Aorta (tissue), 5 donors: ENCODE results near the gene SEC24C. TPM values are rescaled to one million over a fixed set of nuclear protein-coding genes. Genes with fewer than 3 reads are reported as not detected.
"Not testable (repeated sequence)": the region's sequence is repeated elsewhere in the genome, so short reads cannot be mapped to it uniquely, and the experiment has no call there.

Experiments used
- ATAC-seq: fragments of 200-7000 bp; cut with Tn5 transposase; one replicate; pipeline ENCODE4 v1.9.1; 2022; ENCODE audit warnings: moderate library complexity; ENCODE audit not compliant: low FRiP score
- DNase-seq, 2 donors: peaks; one replicate each; pipeline ENCODE4 v3.0.0-alpha.2; 2020
- H3K27ac ChIP-seq, 2 donors: one replicate each; pipeline ENCODE4 v1.5.1; 2013; ENCODE audit warnings: low read length in 2 of 2, mild to moderate bottlenecking in 2 of 2, moderate library complexity in 2 of 2, control low read depth in 1 of 2, inconsistent platforms in 1 of 2, low read depth in 1 of 2
- H3K27me3 ChIP-seq, 2 donors: one replicate each; pipeline ENCODE4 v1.6.1; 2013; ENCODE audit warnings: control low read depth in 1 of 2, low read length in 1 of 2, mild to moderate bottlenecking in 1 of 2, moderate library complexity in 1 of 2; ENCODE audit not compliant: insufficient read depth in 2 of 2, control insufficient read depth in 1 of 2
- H3K36me3 ChIP-seq, 2 donors: one replicate each; pipeline ENCODE4 v1.6.1; 2013; ENCODE audit warnings: control low read depth in 1 of 2, low read length in 1 of 2, mild to moderate bottlenecking in 1 of 2; ENCODE audit not compliant: insufficient read depth in 2 of 2, control insufficient read depth in 1 of 2
- H3K4me1 ChIP-seq, 2 donors: one replicate each; pipeline ENCODE4 v1.6.1; 2013; ENCODE audit warnings: low read length in 2 of 2, control low read depth in 1 of 2, mild to moderate bottlenecking in 1 of 2, moderate library complexity in 1 of 2; ENCODE audit not compliant: insufficient read depth in 2 of 2, control insufficient read depth in 1 of 2
- H3K4me3 ChIP-seq, 2 donors: one replicate each; pipeline ENCODE4 v1.5.1; 2013; ENCODE audit warnings: low read length in 2 of 2, control low read depth in 1 of 2, mild to moderate bottlenecking in 1 of 2
- H3K9me3 ChIP-seq: one replicate; pipeline ENCODE4 v1.6.1; 2013; ENCODE audit warnings: mild to moderate bottlenecking, low read length; ENCODE audit not compliant: control insufficient read depth
- whole genome bisulfite sequencing, 2 donors: extraction: QIAGEN DNeasy Blood & Tissue Kit; methylation state at CpG; one replicate each; pipeline ENCODE4 v1.1.7; 2013; 5-methylcytosine and 5-hydroxymethylcytosine counted together
- intact Hi-C, 2 donors: fragments of 100-400 bp; cut with DNase I; formaldehyde crosslinking; loops; one replicate each; pipeline versions ENCODE4 v1.14.2 to v1.15.0; 2022
- long read RNA-seq, 2 donors: library from polyadenylated mRNA; unstranded; transcript quantifications; one replicate each; pipeline ENCODE4 v2.0.0, GENCODE V29; 2020 to 2021
- polyA plus RNA-seq, 2 donors: library from polyadenylated mRNA; stranded (reverse); fragments of 200-250 nt; gene quantifications; one replicate each; pipeline ENCODE4 v1.2.3, GENCODE V29; 2013
- total RNA-seq, 2 donors: library from RNA; stranded (reverse); fragmentation: NEBNext Ultra II Directional; extraction: Animal tissue kit (Norgen Biotek cat#: 25700); gene quantifications; one replicate each; pipeline ENCODE4 v1.2.1, GENCODE V29; 2021
- donor health status: healthy with polysubstance abuse.
- donor health status: Bipolar disorder and iron deficiency.
- donor health status: DM: no; HTN: no; CAD: no.
- donor health status: DM: no; HTN: no; CAD: no.
- donor health status: DM: yes; HTN: yes; CAD: no.

Gene SEC24C
- total RNA-seq (10 to 100 TPM; 61.4 to 69.3 TPM), polyA plus RNA-seq (10 to 100 TPM; 13.5 to 49.4 TPM)
- long read RNA-seq, donor 1, full-length matches to known transcripts: 1 of 58 reads
- long read RNA-seq, donor 1, partial matches to known transcripts: 47 of 58 reads
- long read RNA-seq, donor 1, other reads (novel, unspliced or antisense): 10 of 58 reads
- long read RNA-seq, donor 2, full-length matches to known transcripts: 12 of 80 reads
- long read RNA-seq, donor 2, partial matches to known transcripts: 58 of 80 reads
- long read RNA-seq, donor 2, other reads (novel, unspliced or antisense): 10 of 80 reads

GRCh38 chr10:73743905-73744663 lies at the start of gene SEC24C:
TSS of gene SEC24C (plus strand) at chr10:73744372. CDS start at chr10:73746833, 2,461 bp downstream.
- Histone ChIP-seq H3K9me3 (no peaks in the 10 kb centered on the region), H3K4me1 (peaks cover 0 to 11% of the 10 kb centered on the region in 2 donors), H3K27me3 (no peaks in the 10 kb centered on the region), H3K4me3 (peak within 1 kb of the TSS; percentile 86 to 95), H3K27ac (peak within 1 kb of the TSS; percentile 97 to 100), H3K36me3 (peaks cover 0 to 2% of the 10 kb centered on the region in 2 donors)
- intact Hi-C loops: no loop called here
- ATAC-seq (peak; percentile 98), DNase-seq (peak; percentile 98 to 99)
- 0% methylated on average over 36 of the region's 36 CpGs for WGBS, 2 donors

- H3K9me3 ChIP-seq, ATAC-seq, DNase-seq, H3K4me3 ChIP-seq, intact Hi-C loops, H3K27me3 ChIP-seq, H3K4me1 ChIP-seq, H3K36me3 ChIP-seq, H3K27ac ChIP-seq: not testable (repeated sequence)
These were observed 48.9 kb upstream of the SEC24C start for GRCh38 chr10:73695302-73695701.

GRCh38 chr10:73697675-73698159 lies 46.5 kb upstream of the SEC24C start, which contains the start of gene AGAP5:
TSS of gene AGAP5 (minus strand) at chr10:73698109. CDS start at chr10:73697755, 354 bp downstream.
- H3K4me3 ChIP-seq, H3K36me3 ChIP-seq, H3K4me1 ChIP-seq, H3K9me3 ChIP-seq, DNase-seq, ATAC-seq, intact Hi-C loops, H3K27me3 ChIP-seq, H3K27ac ChIP-seq: not testable (repeated sequence)
- WGBS, 2 donors: 96 to 98% methylated on average over 14 to 16 of the region's 16 CpGs

GRCh38 chr10:73698819-73699218 lies 45.4 kb upstream of the SEC24C start:
- H3K36me3 ChIP-seq, H3K27me3 ChIP-seq, H3K9me3 ChIP-seq, DNase-seq, ATAC-seq, H3K27ac ChIP-seq, H3K4me1 ChIP-seq, intact Hi-C loops, H3K4me3 ChIP-seq: not testable (repeated sequence)
- WGBS, 2 donors: 92 to 97% methylated on average over 2 of the region's 2 CpGs

GRCh38 chr10:73703924-73704323 lies 40.2 kb upstream of the SEC24C start:
- H3K4me1 ChIP-seq, H3K4me3 ChIP-seq, H3K9me3 ChIP-seq, H3K36me3 ChIP-seq, H3K27me3 ChIP-seq, intact Hi-C loops, DNase-seq, ATAC-seq, H3K27ac ChIP-seq: not testable (repeated sequence)

- H3K4me1 ChIP-seq, H3K27me3 ChIP-seq, H3K27ac ChIP-seq, H3K4me3 ChIP-seq, ATAC-seq, intact Hi-C loops, H3K36me3 ChIP-seq, H3K9me3 ChIP-seq, DNase-seq: not testable (repeated sequence)
- 85 to 88% methylated on average over 1 of the region's 1 CpG for WGBS, 2 donors
These were observed 38.6 kb upstream of the SEC24C start for GRCh38 chr10:73705506-73706072.

- H3K4me1 ChIP-seq, H3K27me3 ChIP-seq, intact Hi-C loops, H3K4me3 ChIP-seq, H3K9me3 ChIP-seq, H3K27ac ChIP-seq, H3K36me3 ChIP-seq, DNase-seq, ATAC-seq: not testable (repeated sequence)
- 97 to 98% methylated on average over 2 of the region's 2 CpGs for WGBS, 2 donors
These were observed 37.7 kb upstream of the SEC24C start for GRCh38 chr10:73706488-73706887.

GRCh38 chr10:73707628-73708027 lies 36.5 kb upstream of the SEC24C start:
- H3K9me3 ChIP-seq, ATAC-seq, H3K4me3 ChIP-seq, intact Hi-C loops, H3K36me3 ChIP-seq, H3K4me1 ChIP-seq, H3K27ac ChIP-seq, H3K27me3 ChIP-seq, DNase-seq: not testable (repeated sequence)
